HK-2 (cell line): ENCODE data around the gene ERFE.
A peak's percentile ranks its signal among the peaks of the same experiment; 100 is the strongest.
"Not testable (repeated sequence)": the region's sequence is repeated elsewhere in the genome, so short reads cannot be mapped to it uniquely, and the experiment has no call there.

Source experiments
- DNase-seq: peaks from one replicate; pipeline ENCODE4 v3.0.0-alpha.2; 2018; ENCODE audit not compliant: unreplicated experiment

Gene ERFE, protein sequence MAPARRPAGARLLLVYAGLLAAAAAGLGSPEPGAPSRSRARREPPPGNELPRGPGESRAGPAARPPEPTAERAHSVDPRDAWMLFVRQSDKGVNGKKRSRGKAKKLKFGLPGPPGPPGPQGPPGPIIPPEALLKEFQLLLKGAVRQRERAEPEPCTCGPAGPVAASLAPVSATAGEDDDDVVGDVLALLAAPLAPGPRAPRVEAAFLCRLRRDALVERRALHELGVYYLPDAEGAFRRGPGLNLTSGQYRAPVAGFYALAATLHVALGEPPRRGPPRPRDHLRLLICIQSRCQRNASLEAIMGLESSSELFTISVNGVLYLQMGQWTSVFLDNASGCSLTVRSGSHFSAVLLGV

DNA sequence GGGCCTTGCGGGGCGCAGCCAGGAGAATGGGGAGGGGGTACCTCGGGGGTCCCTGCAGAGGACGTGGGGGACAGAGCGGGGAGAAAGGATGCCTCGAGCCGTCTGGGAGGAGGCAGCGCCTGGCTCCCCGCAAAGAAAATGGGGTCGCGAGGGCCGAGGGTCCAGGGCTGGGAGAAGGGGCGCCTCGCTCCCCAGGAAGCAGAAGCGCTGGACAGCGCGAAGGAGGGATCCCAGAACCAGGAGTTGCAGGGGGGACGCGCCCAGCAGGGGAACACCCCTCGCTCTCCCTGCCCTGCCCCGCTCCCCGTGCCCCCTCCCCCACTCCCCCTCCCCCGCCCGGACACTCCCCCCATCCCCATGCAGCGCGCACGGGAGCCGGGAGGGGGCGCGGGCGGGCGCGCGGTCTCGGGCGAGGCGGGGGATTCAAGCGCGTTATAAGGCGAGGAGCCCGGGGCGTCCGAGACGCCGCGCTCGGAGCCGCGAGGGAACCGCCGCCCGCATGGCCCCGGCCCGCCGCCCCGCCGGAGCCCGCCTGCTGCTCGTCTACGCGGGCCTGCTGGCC lies at the start of gene ERFE:
ERFE (plus strand) TSS at position 462 of the 562 bp plus-strand sequence; CDS start at position 500, 38 bp downstream.
- DNase-seq = peak; percentile 71

DNA sequence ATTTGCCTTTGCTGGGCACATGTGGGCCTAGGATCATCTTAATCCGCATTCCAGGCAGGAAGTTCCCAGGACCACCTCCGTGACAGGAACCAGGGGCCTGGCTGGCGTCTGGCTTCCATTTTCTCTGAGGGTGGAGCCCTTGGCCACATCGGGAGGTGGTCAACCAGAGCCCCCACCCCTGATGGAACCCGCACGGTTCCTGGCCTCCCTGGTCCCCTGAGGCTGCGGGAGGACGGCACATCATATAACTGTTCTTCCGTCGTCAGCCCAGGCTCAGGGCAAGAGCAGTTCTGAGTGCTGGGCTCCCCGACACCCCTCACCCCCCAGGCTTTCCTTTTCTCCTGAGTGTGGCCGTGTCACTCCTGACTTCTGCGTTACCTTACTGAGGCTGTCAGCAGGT lies 45.2 kb upstream of the ERFE start:
- DNase-seq = no peak

DNA sequence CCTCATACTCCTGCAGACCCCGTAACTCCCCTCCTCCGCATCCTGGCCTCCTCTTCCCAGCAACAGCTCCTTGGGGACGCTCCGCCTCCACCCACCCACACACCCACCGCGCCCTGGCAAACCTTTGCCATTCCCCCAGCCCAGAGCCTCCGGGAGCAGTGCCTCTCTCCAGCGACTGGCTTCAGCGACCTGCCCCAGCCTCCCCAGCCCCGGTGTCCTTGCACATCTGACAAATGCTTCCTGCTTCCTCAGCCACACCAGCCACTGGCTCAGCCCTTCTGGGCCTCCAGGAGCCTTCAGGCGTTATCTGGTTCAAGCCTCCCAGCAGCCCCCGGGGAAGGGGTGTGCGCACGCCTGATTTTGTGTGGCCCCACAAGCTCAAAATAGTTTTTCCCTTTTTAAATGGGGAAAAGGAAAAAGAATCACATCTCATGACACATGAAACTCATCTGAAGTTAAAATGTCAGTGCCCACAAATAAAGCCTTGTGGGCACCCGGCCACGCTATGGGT lies 44.4 kb upstream of the ERFE start:
- DNase-seq = no peak

DNA sequence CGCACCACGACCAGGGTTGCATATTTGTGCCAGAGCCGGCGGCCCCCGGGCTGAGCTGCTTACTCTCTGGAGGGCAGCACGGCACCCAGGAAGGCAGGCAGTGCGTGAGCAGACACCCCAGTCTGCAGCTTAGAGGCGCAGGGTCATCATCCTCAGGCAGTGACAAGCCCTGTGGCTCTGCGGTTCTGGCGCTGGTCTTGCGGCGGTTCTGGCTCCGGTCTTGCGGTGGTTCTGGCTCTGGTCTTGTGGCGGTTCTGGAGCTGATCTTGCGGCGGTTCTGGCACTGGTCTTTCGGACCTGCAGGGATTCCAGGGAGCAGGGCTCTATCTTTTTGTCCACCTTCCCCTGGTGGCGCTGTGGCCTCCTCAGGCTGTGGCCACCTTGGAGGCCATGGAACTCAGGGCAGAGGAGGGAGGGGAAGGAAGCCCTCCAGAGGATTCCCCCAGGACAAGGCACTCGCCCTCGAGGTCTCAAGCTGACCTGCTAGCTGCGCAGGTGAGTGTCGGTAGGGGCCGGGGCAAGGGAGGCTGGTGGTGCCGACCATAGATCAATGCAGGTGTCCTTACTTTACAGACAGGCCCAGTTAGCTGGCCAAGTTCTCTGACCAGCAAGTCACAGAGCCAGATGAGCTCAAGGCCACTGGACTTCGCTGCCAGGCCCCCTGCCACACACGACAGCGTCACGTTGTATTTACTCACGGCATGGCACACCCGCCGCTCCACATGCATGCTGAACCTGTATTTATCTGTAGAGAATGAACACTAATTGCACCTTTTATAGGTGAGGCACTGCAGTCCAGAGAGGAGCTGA lies 43.7 kb upstream of the ERFE start:
- no peak for DNase-seq

DNA sequence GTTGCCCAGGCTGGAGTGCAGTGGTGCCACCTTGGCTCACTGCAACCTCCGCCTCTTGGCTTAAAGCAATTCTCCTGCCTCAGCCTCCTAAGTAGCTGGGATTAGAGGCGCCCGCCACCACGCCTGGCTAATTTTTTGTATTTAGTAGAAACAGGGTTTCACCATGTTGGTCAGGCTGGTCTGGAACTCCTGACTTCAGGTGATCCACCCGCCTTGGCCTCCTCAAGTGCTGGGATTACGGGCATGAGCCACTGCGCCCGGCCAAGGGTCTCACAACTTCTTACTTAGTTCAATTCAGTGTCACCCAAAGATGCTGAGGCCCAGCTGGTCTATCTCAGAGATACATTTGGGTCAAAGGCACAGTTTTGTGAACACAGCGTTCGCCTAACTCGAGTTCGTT lies 43.1 kb upstream of the ERFE start:
- not testable (repeated sequence) for DNase-seq

DNA sequence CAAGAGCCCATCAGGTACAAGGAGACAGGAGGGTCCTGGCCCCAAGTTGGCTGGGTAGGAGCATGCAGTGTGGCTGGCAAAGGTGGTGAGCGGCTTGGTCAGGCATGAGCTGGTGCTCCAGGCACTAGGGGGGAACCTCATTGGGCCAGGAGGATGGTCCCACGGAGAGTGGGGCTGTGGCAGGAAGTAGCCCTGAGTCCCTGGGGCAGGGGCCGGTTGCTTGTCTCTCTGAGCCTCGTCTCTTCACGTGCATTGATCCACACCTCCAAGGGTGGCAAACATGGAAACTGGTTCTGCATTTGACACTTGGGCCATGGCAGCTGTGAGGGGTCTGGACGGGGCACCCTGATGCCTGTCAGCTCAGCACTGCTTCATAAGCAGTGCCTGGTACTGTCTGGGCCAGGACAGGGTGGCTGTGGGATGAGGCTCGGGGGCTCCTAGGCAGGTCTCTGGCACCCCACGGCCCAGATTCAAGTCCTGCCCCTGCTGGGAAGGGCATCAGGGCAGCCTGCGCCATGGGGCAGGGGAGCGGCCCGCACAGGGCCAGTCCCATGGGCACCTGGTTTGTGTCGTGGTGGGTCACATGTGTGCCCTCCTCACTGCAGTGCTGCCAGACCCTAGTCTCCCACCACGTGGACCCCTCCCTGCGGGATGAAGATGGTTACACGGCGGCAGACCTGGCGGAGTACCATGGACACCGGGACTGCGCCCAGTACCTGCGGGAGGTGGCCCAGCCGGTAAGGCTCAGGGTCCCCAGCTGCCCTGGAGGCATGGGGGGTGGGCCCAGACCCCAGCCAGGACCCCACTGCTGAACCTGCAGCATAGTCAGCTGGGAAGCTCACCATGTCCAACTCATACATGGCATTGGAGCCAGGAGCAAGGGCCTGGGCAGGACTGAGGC lies 42.2 kb upstream of the ERFE start:
- no peak for DNase-seq

DNA sequence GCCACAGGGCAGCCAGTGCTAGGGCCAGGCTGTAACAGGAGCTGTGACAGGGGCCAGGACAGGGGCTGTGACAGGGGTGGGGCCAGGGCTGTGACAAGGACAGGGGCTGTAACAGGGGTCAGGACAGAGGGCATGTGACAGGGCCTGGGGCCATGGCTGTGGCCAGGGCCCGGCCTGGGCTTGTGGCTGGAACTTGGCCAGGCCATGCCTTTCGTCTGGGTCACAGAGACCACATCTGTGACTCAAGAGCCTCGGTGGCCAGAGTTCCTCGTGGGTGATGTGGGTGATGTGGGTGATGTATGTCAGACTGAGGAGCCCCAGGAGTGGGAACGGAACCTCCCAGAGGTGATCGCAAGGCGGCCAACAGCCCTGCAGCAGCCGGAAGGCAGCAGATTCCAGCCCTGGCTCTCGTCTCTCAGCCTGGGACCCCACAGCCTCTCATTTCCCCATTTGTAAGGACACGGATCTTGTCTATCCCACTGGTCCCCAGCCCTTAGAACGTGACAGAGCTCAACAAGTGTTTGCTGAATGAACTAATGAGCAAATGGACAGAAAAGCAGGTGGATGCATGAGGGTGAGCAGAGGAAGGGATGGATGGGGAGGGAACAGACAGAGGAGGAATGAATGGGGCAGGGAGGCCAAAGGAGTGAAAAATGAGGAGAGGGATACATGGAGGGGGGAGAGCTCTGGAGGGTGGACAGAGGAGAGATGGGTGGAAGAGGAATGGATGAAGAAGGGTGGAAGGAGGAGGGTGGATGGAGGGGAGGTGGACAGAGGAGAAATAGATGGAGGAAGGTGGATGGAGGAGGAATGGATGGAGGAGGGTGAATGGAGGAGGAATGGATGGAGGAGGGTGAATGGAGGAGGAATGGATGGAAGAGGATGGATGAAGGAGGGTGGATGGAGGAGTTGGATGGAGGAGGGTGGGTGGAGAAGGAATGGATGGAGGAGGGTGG lies 41.3 kb upstream of the ERFE start:
- DNase-seq = peak; percentile 60

DNA sequence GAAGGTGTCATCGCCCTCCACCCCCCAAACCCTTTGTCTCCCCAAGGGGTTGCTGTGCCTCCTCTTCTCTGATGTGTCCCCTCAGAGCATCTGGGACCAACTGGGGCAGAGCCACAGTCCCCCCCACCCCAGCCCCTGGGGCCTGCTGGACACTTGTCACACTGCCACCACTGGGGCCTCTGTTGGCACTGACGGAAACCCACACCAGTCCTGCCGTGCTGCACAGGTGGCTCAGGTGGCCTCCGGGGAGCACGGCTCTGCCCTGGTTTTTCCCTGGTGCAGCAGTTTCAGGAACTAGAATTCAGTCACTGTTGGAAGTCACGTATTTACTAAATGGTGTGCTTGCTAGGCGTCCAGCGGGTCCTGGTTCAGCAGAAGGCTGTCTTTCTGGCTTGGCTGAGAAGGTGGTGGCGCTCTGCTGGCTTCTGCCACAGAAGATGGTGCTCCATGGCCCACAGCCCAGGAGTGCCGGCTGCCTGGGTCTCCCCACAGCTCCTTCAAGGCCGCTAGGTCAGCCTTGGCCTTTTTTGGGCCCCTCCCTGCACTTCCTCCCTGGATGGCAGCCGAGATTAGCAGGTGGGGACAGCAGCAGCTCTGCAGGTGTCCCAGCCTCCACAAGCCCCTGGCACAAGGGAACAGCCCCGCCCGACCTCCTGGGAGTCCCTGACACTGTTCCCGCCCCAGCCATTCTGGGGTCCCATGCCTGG lies 38.9 kb upstream of the ERFE start:
- DNase-seq = no peak

DNA sequence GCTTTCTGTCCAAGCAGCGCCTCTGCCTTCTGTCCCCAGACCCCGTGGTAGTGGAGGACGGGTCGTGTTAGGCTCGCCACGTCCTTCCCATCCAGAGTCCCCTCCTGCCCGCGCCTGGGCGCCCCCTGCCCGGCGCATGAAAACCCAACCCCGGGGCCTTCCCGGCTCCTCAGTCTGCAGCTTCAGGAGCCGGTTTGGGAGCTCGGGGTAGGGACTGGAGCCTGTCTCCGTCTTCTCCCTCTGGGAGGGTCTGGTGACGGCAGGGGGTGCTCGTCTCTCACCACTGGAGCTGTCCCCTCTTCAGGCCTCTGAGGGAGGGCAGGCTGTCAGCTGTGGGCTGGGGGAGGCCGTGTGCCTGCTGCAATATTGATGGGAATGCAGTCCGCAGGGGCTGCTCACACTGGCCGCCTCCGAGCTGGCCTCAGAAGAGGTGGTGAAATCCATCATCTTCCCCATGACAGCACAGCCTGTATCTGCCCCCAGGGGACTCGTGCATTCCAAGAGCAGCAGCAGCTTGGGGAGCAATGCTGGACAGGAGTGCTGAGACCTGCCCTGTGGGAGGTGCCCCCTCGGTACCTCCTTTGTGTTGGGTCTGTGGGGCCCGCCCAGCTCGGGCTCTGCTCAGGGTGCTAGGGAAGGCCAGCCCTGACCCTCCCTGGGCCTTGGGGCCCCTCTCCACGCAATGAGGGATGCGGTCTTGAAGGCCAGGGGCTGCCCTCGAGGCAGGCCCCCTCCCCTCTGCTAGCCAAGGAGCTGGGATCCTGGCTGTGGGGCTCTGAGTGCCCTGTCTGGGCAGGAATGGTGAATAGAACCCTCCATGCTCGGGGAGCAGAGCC lies 38.1 kb upstream of the ERFE start:
- no peak for DNase-seq

DNA sequence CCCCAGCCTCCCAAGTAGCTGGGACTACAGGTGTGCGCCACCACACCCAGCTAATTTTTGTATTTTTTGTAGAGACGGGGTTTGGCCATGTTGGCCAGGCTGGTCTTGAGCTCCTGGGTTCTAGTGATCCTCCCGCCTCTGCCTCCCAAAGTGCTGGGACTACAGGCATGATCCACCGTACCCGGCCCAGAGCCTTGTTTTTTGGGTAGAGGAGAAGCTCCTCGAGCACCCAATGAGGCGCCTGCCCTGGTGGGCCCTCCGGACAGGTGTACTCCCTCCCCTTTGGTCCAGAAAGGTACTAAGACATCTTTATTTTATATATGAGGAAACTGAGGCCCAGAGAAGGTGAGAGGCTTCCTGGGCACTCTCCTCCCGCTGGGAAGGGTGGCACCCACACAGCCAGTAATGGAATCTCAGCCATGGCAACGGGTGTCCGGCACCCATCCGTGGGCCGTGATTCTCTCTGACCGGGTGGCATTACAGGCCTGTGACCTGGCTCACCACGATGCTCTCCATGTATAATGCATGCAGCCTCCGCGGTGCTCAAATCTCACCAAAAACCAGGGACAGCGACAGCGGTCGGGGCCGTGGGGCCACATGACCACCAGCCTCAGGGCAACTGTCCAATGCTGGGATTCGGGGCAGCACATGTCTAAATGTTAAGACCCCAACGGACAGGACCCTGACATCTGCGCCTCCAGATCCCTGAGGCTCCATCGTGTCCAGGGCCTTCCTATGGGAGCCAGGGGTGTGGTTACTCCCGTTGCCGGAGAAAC lies 37.1 kb upstream of the ERFE start:
- no peak for DNase-seq

DNA sequence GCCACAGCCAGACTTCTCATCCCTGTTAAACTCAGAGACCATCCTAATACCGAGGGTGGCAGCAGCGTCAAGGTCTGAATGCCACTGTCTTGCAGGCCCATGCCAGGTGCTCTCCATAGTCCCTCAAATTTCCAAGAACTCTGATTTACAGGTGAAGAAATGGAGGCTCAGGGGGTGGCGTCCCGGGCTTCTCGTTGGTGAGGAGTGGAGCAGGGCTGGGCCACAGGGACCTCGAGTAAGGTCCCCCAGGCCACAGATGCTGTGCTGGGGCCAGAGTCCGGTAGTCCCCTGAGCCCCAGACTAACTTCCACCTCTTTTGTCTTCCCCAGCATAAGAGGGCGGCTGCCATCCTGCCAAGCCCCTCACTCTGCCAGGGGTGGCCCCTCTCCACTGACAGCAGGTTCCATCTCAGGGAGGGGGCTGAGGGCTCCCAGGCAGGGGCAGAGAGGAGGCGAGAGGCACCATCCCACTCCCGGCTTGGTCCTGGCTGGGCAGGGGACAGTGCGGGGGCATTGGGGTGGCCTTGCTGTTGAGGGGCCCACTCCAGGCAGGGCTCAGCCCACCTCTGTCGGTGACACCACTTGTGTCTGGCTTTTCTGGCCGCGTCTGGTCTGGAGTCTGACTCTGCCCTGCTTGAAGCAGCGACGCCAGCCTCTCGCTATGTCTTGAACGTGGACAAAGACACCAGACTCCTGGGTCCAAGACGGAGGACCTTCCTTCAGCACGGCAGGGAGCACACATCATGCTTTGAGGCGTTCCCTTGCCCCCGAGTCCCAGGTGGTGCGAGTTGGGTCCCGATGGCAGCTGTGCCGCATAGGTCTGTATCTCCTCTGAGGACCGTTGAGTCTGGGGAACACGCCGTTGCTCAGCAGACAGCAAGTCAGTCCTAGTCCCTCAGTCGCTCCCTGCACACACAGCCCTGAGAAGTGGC lies 36.2 kb upstream of the ERFE start:
- no peak for DNase-seq

DNA sequence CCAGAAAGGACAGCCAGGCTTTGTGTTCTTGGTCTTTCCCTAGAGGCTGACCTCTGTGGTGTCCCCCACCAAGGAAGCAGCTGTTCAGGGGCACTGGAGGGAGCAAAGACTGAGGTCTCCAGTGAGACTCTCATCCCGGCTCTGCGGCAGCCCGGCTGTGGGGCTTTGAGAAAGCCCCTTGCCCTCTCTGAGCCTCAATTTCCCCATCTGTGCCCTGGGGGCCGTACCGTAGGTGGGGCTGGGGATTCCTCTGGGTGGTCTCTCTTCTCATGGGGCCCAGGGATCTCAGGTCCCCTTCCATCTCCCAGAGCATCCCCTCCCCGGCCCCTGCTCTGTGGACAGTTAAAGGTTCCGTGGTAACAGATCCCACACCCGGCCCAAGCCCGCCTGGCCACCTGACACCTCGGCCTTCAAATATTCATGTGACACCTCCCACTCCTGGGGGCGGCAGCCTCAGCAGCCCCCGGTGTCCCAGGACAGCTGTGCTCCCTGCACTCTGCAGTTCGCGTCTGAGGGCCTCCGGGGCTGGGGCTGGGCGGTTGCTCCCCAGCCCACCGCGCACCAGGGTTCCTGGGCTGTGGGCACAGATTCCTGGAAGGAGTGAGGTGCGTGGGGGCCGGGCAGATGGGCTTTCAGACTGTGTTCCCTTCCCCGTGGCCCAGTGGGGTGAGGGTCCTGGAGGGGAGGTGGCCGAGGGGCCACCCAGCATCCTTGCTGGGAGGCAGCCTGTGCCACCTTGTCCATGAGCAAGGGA lies 35.4 kb upstream of the ERFE start:
- DNase-seq = no peak

DNA sequence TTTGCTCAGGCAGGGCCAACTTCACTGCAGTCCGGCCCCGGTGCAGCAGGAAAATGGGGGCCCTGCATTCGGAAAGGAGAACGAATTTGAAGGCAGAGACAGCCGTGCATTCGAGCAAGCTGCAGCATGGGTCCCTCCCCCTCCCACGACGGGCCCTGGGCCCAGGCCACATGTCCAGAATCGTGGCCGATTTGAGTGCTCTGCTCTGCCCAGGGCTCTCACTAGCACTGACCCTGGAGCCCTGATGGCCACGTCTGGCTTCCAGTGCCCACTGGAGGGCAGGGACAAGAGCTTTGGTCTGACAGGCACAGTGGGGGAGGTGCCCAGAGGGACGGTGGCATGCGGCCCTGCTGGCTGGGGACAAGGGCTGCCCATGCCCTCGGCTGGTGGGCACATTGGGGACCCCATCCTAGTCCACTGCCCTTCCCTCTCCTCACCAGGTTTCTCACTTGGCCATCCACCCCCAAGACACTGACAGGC lies 34.7 kb upstream of the ERFE start:
- DNase-seq = no peak

DNA sequence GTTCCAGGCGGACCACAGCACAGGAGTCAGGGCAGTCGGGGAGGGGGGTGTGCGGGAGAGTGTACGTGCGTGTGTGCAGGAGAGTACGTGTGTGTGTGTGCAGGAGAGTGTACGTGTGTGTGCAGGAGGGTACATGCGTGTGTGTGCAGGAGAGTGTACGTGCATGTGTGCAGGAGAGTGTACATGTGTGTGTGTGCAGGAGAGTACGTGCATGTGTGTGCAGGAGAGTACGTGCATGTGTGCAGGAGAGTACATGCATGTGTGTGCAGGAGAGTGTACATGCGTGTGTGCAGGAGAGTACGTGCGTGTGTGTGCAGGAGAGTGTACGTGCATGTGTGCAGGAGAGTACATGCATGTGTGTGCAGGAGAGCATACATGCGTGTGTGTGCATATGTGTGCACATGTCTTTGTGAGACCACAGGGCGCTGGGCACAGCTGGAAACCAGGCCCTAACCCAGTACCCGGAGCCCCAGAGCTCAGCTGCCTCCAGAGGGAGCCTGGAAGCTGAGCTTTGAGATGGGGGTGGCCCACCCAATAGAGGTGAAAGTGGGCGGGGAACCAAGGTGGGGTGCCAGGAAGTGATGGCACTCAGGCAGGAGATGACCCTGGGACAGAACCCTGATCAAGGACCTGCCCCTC lies 34.2 kb upstream of the ERFE start:
- no peak for DNase-seq

DNA sequence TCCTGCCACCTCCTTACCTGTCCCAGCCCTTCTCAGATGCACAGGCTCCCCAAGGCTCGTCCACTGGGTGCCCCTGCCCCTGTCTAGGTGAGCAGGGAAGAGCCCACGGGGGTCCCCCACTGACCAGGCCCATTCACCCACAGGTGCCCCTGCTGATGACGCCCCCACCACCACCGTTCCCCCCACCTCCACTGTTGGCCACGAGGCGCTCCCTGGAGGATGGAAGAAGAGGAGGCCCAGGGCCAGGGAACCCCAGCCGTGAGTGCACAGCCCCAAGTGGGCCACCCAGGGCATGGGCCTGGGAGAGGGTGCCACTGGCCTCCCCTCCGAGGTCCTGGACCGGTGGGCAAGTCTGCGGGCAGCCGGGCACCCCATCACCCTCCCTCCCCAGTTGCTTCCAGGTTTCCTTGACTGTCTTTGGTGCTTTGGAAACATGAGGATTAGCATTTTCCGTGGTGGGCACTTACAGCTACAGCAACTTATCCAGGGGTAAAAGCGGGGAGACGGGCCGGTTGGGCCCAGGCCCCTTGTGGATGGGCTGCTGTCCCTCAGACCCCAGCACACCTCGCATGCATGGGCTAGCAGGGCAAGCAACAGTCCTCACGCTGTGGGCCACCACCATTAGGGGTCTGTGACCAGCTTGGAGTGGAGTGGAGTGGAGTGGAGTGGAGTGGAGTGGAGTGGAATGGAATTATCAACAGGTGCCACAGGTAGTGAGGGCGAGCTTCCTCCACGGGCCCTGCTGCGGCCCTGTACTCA lies 33.5 kb upstream of the ERFE start:
- no peak for DNase-seq
